Stomach (tissue), 4 donors: ENCODE measurements around the gene HSD17B13.

ENCODE experiments used
- POLR2AphosphoS5 ChIP-seq, 3 donors: sonication (generic); formaldehyde crosslinking; IDR thresholded peaks; one replicate each; pipeline ENCODE4 v1.6.1; 2016; ENCODE audit warnings: antibody characterized with exemption in 3 of 3
- TF ChIP-seq, protein P1 (sequence below), 7 experiments: fragments of 450-650 bp in 4 of 7; fragments of 200-600 bp in 3 of 7; sonication (generic) in 3 of 7; IDR thresholded peaks; one replicate each; pipeline ENCODE4 v1.5.1; 2016 to 2019; ENCODE audit warnings: antibody characterized with exemption in 7 of 7, control low read depth in 2 of 7, mild to moderate bottlenecking in 1 of 7

DNA sequence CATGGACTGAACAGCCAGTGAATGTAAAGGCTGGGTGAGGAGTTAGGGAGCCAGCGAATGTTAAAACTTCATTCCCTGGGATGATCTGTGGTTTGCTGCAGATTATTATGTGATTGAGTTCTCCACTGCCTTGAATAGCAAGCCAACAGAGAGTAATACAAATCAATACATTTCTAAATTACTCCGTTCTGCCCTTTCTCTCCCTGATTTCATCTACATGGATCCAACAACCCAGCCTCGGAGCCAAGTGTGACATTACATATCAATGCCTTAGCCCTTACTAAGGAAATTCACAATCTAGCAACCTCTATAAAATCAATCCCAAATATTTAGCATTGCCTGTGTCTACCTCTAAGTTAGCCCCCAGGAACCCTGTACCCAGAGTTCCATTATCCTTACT lies 11.0 kb downstream of the HSD17B13 start:
- TF ChIP-seq, protein P1, sequence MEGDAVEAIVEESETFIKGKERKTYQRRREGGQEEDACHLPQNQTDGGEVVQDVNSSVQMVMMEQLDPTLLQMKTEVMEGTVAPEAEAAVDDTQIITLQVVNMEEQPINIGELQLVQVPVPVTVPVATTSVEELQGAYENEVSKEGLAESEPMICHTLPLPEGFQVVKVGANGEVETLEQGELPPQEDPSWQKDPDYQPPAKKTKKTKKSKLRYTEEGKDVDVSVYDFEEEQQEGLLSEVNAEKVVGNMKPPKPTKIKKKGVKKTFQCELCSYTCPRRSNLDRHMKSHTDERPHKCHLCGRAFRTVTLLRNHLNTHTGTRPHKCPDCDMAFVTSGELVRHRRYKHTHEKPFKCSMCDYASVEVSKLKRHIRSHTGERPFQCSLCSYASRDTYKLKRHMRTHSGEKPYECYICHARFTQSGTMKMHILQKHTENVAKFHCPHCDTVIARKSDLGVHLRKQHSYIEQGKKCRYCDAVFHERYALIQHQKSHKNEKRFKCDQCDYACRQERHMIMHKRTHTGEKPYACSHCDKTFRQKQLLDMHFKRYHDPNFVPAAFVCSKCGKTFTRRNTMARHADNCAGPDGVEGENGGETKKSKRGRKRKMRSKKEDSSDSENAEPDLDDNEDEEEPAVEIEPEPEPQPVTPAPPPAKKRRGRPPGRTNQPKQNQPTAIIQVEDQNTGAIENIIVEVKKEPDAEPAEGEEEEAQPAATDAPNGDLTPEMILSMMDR (IDR thresholded peaks at IDR 0.05) = no peak
- TF ChIP-seq POLR2AphosphoS5 (IDR thresholded peaks at IDR 0.05) = no peak
